ENCODE measurements around the gene ST8SIA1. TPM values are rescaled to one million over a fixed set of nuclear protein-coding genes. Genes with fewer than 3 reads are reported as not detected.
A peak's percentile ranks its signal among the peaks of the same experiment; 100 is the strongest.

Gene ST8SIA1
- total and polyA plus RNA-seq, 11 donors, result 0.60 to 5.7 (median 1.7) TPM

DNA sequence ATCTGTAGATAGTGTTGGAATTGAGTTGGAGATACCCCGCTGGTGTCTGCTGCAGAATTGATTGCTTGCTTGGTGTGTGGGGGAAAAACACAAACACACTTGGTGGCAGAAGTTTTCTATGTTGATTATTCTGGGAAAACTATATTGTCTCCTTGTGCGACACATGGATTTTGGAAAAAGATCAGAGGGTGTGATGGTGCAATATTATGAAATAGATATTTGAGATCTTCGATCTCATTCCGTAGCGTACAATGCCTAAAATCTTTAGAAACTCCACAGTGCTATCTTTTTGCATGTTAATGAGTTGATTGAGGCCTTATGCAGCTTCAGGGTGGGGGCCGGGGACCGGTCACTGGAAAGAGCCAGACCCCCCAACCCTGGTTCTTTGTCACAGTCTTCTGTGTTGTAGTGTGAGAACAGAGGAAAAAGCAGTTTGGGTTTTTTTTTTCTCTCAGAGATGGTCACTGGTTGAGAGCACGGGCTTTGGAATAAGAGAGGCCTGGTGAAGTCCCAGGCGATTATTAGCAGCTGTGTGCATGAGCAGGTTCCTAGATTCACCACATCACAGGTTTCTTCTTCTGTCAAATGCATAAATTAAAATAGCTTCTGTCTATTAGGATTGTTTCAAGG, 88.2 kb downstream of the ST8SIA1 start:
- intact Hi-C loops (cut with DNase I), result no loop called here
- Histone ChIP-seq H3K9me3 (no peaks in the 10 kb centered on the region), H3K4me1 (no peaks in the 10 kb centered on the region), H3K4me3 (no peak overlapping the region), H3K27me3 (no peaks in the 10 kb centered on the region), H3K36me3 (no peaks in the 10 kb centered on the region), H3K27ac (no peak overlapping the region)
- no peak for DNase-seq
- ATAC-seq, result no peak
- WGBS, 4 donors, result 81 to 87% (median 83%) methylated on average over 9 of the region's 9 CpGs
- TF ChIP-seq POLR2A (IDR thresholded peaks at IDR 0.05), result no peak
- TF ChIP-seq, protein P1, sequence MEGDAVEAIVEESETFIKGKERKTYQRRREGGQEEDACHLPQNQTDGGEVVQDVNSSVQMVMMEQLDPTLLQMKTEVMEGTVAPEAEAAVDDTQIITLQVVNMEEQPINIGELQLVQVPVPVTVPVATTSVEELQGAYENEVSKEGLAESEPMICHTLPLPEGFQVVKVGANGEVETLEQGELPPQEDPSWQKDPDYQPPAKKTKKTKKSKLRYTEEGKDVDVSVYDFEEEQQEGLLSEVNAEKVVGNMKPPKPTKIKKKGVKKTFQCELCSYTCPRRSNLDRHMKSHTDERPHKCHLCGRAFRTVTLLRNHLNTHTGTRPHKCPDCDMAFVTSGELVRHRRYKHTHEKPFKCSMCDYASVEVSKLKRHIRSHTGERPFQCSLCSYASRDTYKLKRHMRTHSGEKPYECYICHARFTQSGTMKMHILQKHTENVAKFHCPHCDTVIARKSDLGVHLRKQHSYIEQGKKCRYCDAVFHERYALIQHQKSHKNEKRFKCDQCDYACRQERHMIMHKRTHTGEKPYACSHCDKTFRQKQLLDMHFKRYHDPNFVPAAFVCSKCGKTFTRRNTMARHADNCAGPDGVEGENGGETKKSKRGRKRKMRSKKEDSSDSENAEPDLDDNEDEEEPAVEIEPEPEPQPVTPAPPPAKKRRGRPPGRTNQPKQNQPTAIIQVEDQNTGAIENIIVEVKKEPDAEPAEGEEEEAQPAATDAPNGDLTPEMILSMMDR (IDR thresholded peaks at IDR 0.05), result no peak

DNA sequence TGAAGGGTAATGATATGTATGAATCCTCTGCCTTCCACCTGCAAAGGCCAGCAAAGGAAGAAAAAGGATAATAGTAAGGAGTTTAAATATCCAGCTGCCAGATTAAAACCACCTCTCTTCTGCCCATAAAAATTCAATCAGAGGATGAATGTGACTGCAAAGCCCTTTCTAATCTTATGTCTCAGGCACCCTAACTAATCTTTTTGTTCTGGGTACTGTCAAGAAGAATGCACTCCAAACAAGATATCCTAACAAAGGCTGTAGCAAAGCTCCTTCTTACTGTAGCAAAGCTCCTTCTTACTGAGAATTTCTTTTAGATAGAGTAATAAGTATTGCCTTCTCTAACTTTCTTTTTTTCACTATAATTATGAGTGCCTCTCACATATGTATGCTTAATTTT, 91.8 kb downstream of the ST8SIA1 start:
- no peak for ATAC-seq

DNA sequence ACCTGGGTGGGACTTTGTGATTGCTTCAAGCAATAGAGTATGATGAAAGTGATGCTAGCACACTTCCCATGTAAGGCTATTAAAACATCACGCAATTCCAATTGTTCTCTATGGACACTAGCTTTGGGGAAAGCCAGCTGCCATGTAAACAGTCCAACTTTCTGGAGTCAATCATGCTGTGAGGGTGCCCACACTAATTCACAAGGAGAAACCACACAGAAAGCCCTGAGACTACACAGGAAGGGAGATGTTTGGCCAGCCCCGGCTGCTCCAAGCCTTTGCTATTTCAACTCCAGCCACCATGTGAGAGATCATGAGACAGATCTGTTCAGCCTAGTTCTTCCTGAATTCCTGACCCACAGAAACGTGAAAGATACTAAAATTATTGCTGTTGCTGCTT, 96.3 kb downstream of the ST8SIA1 start:
- Histone ChIP-seq H3K4me1 (peaks cover 0 to 6% (median 0%) of the 10 kb centered on the region in 12 donors), H3K27me3 (no peaks in the 10 kb centered on the region), H3K4me3 (no peak overlapping the region), H3K27ac (no peak overlapping the region), H3K36me3 (no peaks in the 10 kb centered on the region), H3K9me3 (peaks cover 0 to 13% (median 0%) of the 10 kb centered on the region in 12 donors)
- TF ChIP-seq, protein P1 (IDR thresholded peaks at IDR 0.05), result no peak
- DNase-seq (no peak), ATAC-seq (no peak)
- intact Hi-C loops (cut with DNase I), result loop anchor here in 1 of 10 donors (5.0 kb wide), 1 partner anchor 169 kb away; no protein-coding TSS in a partner anchor
- WGBS, 4 donors, result 53 to 68% (median 64%) methylated on average over 3 of the region's 3 CpGs

More for the DNA sequence above, 91.8 kb downstream of the ST8SIA1 start:
- intact Hi-C loops (cut with DNase I), result no loop called here
- Histone ChIP-seq H3K4me3 (no peak overlapping the region), H3K27ac (no peak overlapping the region), H3K4me1 (no peaks in the 10 kb centered on the region), H3K27me3 (no peaks in the 10 kb centered on the region), H3K9me3 (peaks cover 0 to 13% (median 0%) of the 10 kb centered on the region in 12 donors), H3K36me3 (no peaks in the 10 kb centered on the region)
- DNase-seq, result no peak
- no peak for TF ChIP-seq POLR2A (IDR thresholded peaks at IDR 0.05)
- TF ChIP-seq, protein P1 (IDR thresholded peaks at IDR 0.05), result no peak

DNA sequence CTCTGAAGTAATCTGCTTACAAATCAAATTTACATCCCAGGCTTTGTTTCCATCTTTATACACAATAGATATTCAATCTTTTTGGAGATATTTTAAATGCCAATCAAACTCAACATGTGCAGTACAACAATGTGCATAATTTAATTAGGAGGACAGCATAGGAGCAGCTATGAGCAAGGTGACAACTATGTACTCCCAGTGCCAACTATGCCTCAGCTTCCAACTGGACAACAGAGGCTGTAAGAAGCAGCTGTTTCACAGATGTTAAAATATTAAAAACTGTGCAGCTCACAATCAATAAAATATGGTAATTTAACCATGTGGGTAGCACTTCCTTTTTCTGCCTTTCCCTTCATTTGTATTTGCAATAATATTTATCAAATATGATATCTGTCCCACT, 99.9 kb downstream of the ST8SIA1 start:
- H3K36me3 ChIP-seq, result no peaks in the 10 kb centered on the region
- intact Hi-C loops (cut with DNase I), result no loop called here
- DNase-seq (peak in 1 of 5 donors; percentile 32), ATAC-seq (peak in 1 of 4 donors; percentile 73)
- peaks cover 0 to 6% (median 0%) of the 10 kb centered on the region in 12 donors for H3K4me1 ChIP-seq
- peaks cover 0 to 8% (median 0%) of the 10 kb centered on the region in 12 donors for H3K9me3 ChIP-seq
- no peak overlapping the region for H3K27ac ChIP-seq
- H3K27me3 ChIP-seq, result no peaks in the 10 kb centered on the region
- no peak for TF ChIP-seq POLR2A (IDR thresholded peaks at IDR 0.05)
- TF ChIP-seq, protein P1 (IDR thresholded peaks at IDR 0.05), result no peak
- H3K4me3 ChIP-seq, result no peak overlapping the region
